WTC11 (cell line): ENCODE results near the gene CTNND2. TPM values are rescaled to one million over a fixed set of nuclear protein-coding genes. Genes with fewer than 3 reads are reported as not detected.
A peak's percentile ranks its signal among the peaks of the same experiment; 100 is the strongest.

Experiments used
- ATAC-seq: fragments of 200-7000 bp; cut with Tn5 transposase; 2 replicates; pipeline ENCODE4 v1.10.0; 2021; ENCODE audit warnings: mild to moderate bottlenecking, moderate library complexity
- CTCF ChIA-PET: fragments of 300-600 bp; sonication (Branson Sonifier 250); formaldehyde crosslinking; loops from one replicate; lab custom pipeline; 2021; ENCODE audit warnings: antibody characterized with exemption; lab: Charles Lee
- POLR2A ChIA-PET: fragments of 350-600 bp; sonication (Branson Sonifier 250); formaldehyde crosslinking; loops from one replicate; lab custom pipeline; 2021; ENCODE audit warnings: antibody characterized with exemption; lab: Charles Lee
- DNase-seq: peaks from one replicate; pipeline ENCODE4 v3.0.0; 2021; ENCODE audit warnings: low spot score
- H3K27ac Mint-ChIP-seq: 2 replicates; pipeline ENCODE4 v1.8.0; 2021; ENCODE audit warnings: mixed read lengths
- H3K27me3 Mint-ChIP-seq: 2 replicates; pipeline ENCODE4 v1.8.0; 2021; ENCODE audit warnings: low read depth, mild to moderate bottlenecking, moderate library complexity, mixed read lengths
- H3K36me3 Mint-ChIP-seq: 2 replicates; pipeline ENCODE4 v1.8.0; 2021; ENCODE audit warnings: mixed read lengths
- H3K4me1 Mint-ChIP-seq: 2 replicates; pipeline ENCODE4 v1.8.0; 2022; ENCODE audit warnings: mixed read lengths
- H3K4me3 Mint-ChIP-seq: 2 replicates; pipeline ENCODE4 v1.8.0; 2021; ENCODE audit warnings: mild to moderate bottlenecking, moderate library complexity, mixed read lengths
- H3K9me3 Mint-ChIP-seq: 2 replicates; pipeline ENCODE4 v1.8.0; 2021; ENCODE audit warnings: mixed read lengths
- CREB1 ChIP-seq: sonication (generic); formaldehyde crosslinking; IDR thresholded peaks from 2 replicates; pipeline ENCODE4 v1.8.0; 2023; ENCODE audit warnings: mild to moderate bottlenecking, missing genetic modification reagents
- ELF4 ChIP-seq: sonication (generic); formaldehyde crosslinking; IDR thresholded peaks from 2 replicates; pipeline ENCODE4 v1.8.1; 2022; ENCODE audit warnings: low read depth, mild to moderate bottlenecking, moderate library complexity, missing genetic modification reagents
- FOXP1 ChIP-seq: sonication (generic); formaldehyde crosslinking; IDR thresholded peaks from 2 replicates; pipeline ENCODE4 v1.8.0; 2022; ENCODE audit warnings: missing genetic modification reagents, mild to moderate bottlenecking, moderate library complexity, borderline replicate concordance
- GABPB1 ChIP-seq: sonication (generic); formaldehyde crosslinking; IDR thresholded peaks from 2 replicates; pipeline ENCODE4 v1.8.1; 2023; ENCODE audit warnings: mild to moderate bottlenecking, missing genetic modification reagents
- GRHL2 ChIP-seq: fragments of 250-450 bp; sonication (Bioruptor Pico); IDR thresholded peaks from 2 replicates; pipeline ENCODE4 v1.8.0; 2022; ENCODE audit warnings: mild to moderate bottlenecking, moderate library complexity; ENCODE audit not compliant: insufficient replicate concordance, severe bottlenecking
- HMGA2 ChIP-seq: fragments of 250-450 bp; sonication (Bioruptor Pico); IDR thresholded peaks from 2 replicates; pipeline ENCODE4 v1.4.0; 2021; ENCODE audit warnings: mild to moderate bottlenecking, moderate library complexity
- MXD4 ChIP-seq: fragments of 250-450 bp; sonication (Bioruptor Pico); IDR thresholded peaks from 2 replicates; pipeline ENCODE4 v1.8.0; 2021; ENCODE audit warnings: mild to moderate bottlenecking, moderate library complexity, borderline replicate concordance
- NFYB ChIP-seq: sonication (generic); formaldehyde crosslinking; conservative IDR thresholded peaks from 2 replicates; pipeline ENCODE4 v1.8.0; 2022; ENCODE audit warnings: low read depth, missing genetic modification reagents
- NR1H2 ChIP-seq: sonication (generic); formaldehyde crosslinking; IDR thresholded peaks from 2 replicates; pipeline ENCODE4 v1.9.0; 2021; ENCODE audit warnings: mild to moderate bottlenecking, moderate library complexity, missing genetic modification reagents
- NR2C2 ChIP-seq: sonication (generic); formaldehyde crosslinking; IDR thresholded peaks from 2 replicates; pipeline ENCODE4 v1.8.0; 2022; ENCODE audit warnings: mild to moderate bottlenecking, missing genetic modification reagents
- PRRX2 ChIP-seq: fragments of 250-450 bp; sonication (Bioruptor Pico); IDR thresholded peaks from 2 replicates; pipeline ENCODE4 v1.8.0; 2021; ENCODE audit warnings: mild to moderate bottlenecking
- RELA ChIP-seq: sonication (generic); formaldehyde crosslinking; IDR thresholded peaks from 2 replicates; pipeline ENCODE4 v1.8.1; 2022; ENCODE audit warnings: missing genetic modification reagents, mild to moderate bottlenecking, borderline replicate concordance
- SOX15 ChIP-seq: fragments of 250-450 bp; sonication (Bioruptor Pico); IDR thresholded peaks from 2 replicates; pipeline ENCODE4 v1.9.0; 2021; ENCODE audit warnings: mild to moderate bottlenecking
- USF1 ChIP-seq: sonication (generic); formaldehyde crosslinking; IDR thresholded peaks from 2 replicates; pipeline ENCODE4 v1.8.0; 2022; ENCODE audit warnings: mild to moderate bottlenecking, missing genetic modification reagents
- USF2 ChIP-seq: sonication (generic); formaldehyde crosslinking; IDR thresholded peaks from 2 replicates; pipeline ENCODE4 v1.8.1; 2023; ENCODE audit warnings: mild to moderate bottlenecking, missing genetic modification reagents, moderate library complexity
- ZBTB21 ChIP-seq: sonication (generic); formaldehyde crosslinking; IDR thresholded peaks from 2 replicates; pipeline ENCODE4 v1.8.1; 2023; ENCODE audit warnings: mild to moderate bottlenecking, missing genetic modification reagents, borderline replicate concordance
- ZMAT4 ChIP-seq: fragments of 250-450 bp; sonication (Bioruptor Pico); IDR thresholded peaks from 2 replicates; pipeline ENCODE4 v1.9.0; 2021; ENCODE audit warnings: mild to moderate bottlenecking
- ZNF121 ChIP-seq: sonication (generic); formaldehyde crosslinking; IDR thresholded peaks from 2 replicates; pipeline ENCODE4 v1.8.0; 2023; ENCODE audit warnings: missing genetic modification reagents
- ZNF232 ChIP-seq: sonication (generic); formaldehyde crosslinking; IDR thresholded peaks from 2 replicates; pipeline ENCODE4 v1.8.0; 2022; ENCODE audit warnings: mild to moderate bottlenecking, missing genetic modification reagents
- ZNF317 ChIP-seq: sonication (generic); formaldehyde crosslinking; IDR thresholded peaks from 2 replicates; pipeline ENCODE4 v1.8.1; 2023; ENCODE audit warnings: low read depth, mild to moderate bottlenecking, moderate library complexity, missing genetic modification reagents, borderline replicate concordance
- ZNF396 ChIP-seq: fragments of 250-450 bp; sonication (Bioruptor Pico); IDR thresholded peaks from 2 replicates; pipeline ENCODE4 v1.8.0; 2021; ENCODE audit warnings: mild to moderate bottlenecking, moderate library complexity, borderline replicate concordance
- ZNF425 ChIP-seq: fragments of 250-450 bp; sonication (Bioruptor Pico); conservative IDR thresholded peaks from 2 replicates; pipeline ENCODE4 v1.9.0; 2021; ENCODE audit warnings: mild to moderate bottlenecking
- ZSCAN18 ChIP-seq: fragments of 250-450 bp; sonication (Bioruptor Pico); IDR thresholded peaks from 2 replicates; pipeline ENCODE4 v2.1.2; 2022; ENCODE audit warnings: mild to moderate bottlenecking, moderate library complexity
- total RNA-seq: library from RNA; stranded (reverse); gene quantifications from 3 replicates; pipeline ENCODE4 v1.2.3, GENCODE V29; 2021
- TF ChIP-seq, protein P1 (sequence below): sonication (generic); formaldehyde crosslinking; IDR thresholded peaks from 2 replicates; pipeline ENCODE4 v1.8.0; 2023; ENCODE audit warnings: missing genetic modification reagents
- TF ChIP-seq, protein P2 (sequence below): fragments of 200-600 bp; IDR thresholded peaks from 2 replicates; pipeline ENCODE4 v1.8.0; 2022; ENCODE audit warnings: antibody characterized with exemption

The CTNND2 gene
- total RNA-seq, 1 experiment from 2014 or later, result 11.9 TPM

DNA sequence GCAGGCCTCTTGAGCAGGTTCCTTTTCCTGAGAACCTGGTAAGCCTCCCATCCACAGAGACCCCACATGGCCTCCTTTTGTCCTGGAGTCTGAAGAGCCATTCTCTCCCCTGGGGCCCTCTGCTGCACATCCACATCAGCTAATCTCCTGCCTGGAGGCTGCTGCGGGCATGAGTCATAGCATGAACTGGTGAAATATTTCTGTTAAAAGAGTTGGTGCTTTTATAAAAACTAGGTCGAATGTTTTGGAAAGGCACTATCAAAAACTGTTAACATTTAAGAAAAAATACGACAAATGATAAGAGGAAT, 399.4 kb downstream of the CTNND2 start:
- no peak for DNase-seq
- Mint-ChIP-seq H3K27me3 (no peaks in the 10 kb centered on the region), H3K4me1 (peaks cover 10% of the 10 kb centered on the region; the same call in 1 of the 2 replicates), H3K4me3 (no peak overlapping the region), H3K9me3 (no peaks in the 10 kb centered on the region), H3K27ac (no peak overlapping the region), H3K36me3 (no peaks in the 10 kb centered on the region)
- TF ChIP-seq ZNF317 (CRISPR knock-in tag) (no peak), FOXP1 (no peak), ZSCAN18 (CRISPR knock-in tag) (no peak), MXD4 (CRISPR knock-in tag) (no peak), NR2C2 (CRISPR knock-in tag) (no peak), RELA (CRISPR knock-in tag) (no peak), ZBTB21 (CRISPR knock-in tag) (no peak), USF2 (CRISPR knock-in tag) (no peak)
- TF ChIP-seq, protein P1, sequence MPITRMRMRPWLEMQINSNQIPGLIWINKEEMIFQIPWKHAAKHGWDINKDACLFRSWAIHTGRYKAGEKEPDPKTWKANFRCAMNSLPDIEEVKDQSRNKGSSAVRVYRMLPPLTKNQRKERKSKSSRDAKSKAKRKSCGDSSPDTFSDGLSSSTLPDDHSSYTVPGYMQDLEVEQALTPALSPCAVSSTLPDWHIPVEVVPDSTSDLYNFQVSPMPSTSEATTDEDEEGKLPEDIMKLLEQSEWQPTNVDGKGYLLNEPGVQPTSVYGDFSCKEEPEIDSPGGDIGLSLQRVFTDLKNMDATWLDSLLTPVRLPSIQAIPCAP (CRISPR knock-in tag), result no peak
- peak; percentile 47 for ATAC-seq
- POLR2A ChIA-PET, result no interaction called here
- CTCF ChIA-PET, result no interaction called here

DNA sequence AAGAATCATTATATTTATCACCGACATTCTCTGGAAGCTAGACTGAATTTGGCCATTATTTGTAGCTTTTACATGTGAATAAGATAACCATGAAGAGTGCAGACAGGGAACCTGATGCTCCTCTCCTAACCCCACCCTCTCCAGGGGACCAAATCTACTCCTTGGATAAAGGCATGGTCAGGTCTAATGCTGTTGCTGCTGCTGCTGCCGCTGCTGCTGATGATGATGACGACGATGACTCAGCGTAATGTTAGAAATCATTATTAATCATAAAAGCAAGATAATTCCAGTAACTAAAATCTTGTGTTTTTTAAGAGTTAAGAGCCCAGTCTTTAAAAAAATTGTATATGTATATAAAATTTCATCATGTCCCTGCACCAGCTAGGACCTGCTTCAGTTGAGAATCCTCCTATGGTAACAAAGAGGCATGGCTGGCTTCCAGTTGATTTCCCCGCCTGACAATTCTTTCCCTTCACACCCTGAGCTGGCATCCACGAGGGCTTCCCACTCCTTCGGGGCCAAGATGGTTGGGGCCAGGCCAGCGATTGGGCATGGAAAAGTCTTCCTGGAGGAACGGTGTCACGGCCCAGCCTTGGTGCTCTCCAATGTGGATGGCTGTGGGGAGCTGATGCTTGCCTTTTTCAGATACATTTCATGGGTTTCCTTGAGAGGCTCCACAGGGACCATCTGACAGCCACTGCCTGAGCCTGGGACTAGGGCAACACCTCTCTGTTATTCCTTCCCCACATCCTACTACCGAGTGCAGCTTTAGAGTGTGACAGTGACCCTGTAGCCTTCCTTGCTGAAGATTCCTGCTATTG, 400.0 kb downstream of the CTNND2 start:
- H3K4me3 Mint-ChIP-seq, result no peak overlapping the region
- no peaks in the 10 kb centered on the region for H3K27me3 Mint-ChIP-seq
- H3K4me1 Mint-ChIP-seq, result peaks cover 10% of the 10 kb centered on the region; the same call in 1 of the 2 replicates
- no peaks in the 10 kb centered on the region for H3K36me3 Mint-ChIP-seq
- H3K9me3 Mint-ChIP-seq, result no peaks in the 10 kb centered on the region
- DNase-seq (no peak), ATAC-seq (peak; percentile 44)
- CTCF ChIA-PET, result no interaction called here
- POLR2A ChIA-PET, result no interaction called here
- H3K27ac Mint-ChIP-seq, result no peak overlapping the region
- TF ChIP-seq ZBTB21 (CRISPR knock-in tag) (no peak), CREB1 (CRISPR knock-in tag) (no peak), ZNF396 (CRISPR knock-in tag) (no peak), ELF4 (CRISPR knock-in tag) (no peak), PRRX2 (CRISPR knock-in tag) (no peak), GRHL2 (CRISPR knock-in tag) (no peak), NR1H2 (CRISPR knock-in tag) (no peak), NFYB (CRISPR knock-in tag) (no peak), ZMAT4 (CRISPR knock-in tag) (no peak), ZNF425 (CRISPR knock-in tag) (no peak), ZNF232 (CRISPR knock-in tag) (no peak), ZNF121 (no peak), GABPB1 (CRISPR knock-in tag) (no peak), HMGA2 (CRISPR knock-in tag) (no peak), USF1 (CRISPR knock-in tag) (no peak), SOX15 (no peak), ZNF317 (CRISPR knock-in tag) (no peak)
- TF ChIP-seq, protein P2, sequence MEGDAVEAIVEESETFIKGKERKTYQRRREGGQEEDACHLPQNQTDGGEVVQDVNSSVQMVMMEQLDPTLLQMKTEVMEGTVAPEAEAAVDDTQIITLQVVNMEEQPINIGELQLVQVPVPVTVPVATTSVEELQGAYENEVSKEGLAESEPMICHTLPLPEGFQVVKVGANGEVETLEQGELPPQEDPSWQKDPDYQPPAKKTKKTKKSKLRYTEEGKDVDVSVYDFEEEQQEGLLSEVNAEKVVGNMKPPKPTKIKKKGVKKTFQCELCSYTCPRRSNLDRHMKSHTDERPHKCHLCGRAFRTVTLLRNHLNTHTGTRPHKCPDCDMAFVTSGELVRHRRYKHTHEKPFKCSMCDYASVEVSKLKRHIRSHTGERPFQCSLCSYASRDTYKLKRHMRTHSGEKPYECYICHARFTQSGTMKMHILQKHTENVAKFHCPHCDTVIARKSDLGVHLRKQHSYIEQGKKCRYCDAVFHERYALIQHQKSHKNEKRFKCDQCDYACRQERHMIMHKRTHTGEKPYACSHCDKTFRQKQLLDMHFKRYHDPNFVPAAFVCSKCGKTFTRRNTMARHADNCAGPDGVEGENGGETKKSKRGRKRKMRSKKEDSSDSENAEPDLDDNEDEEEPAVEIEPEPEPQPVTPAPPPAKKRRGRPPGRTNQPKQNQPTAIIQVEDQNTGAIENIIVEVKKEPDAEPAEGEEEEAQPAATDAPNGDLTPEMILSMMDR, result no peak
